Measurements from ENCODE around the gene PYROXD2.

PYROXD2 gene

GRCh38 chr10:98415731-98416119 is 743 bp upstream of the PYROXD2 start:
- no peak for DNase-seq (ENCODE audit: low read depth)

GRCh38 chr10:98414578-98414931 is 427 bp downstream of the PYROXD2 start:
- DNase-seq (ENCODE audit: low read depth), result no peak
- TF ChIP-seq CTCF (IDR thresholded peaks at IDR 0.05; ENCODE audit: insufficient read depth, low read depth, low read length, missing control alignments), result no peak
- peak overlapping the region; percentile 5; the same call in 1 of the 2 replicates for H3K4me3 ChIP-seq (ENCODE audit: low read depth, low read length)

More at GRCh38 chr10:98415731-98416119, 743 bp upstream of the PYROXD2 start:
- no peak for TF ChIP-seq CTCF (IDR thresholded peaks at IDR 0.05; ENCODE audit: insufficient read depth, low read depth, low read length, missing control alignments)
- H3K4me3 ChIP-seq (ENCODE audit: low read depth, low read length), result no peak overlapping the region

- H3K4me3 ChIP-seq (ENCODE audit: low read depth, low read length), result no peak overlapping the region
- no peak for TF ChIP-seq CTCF (IDR thresholded peaks at IDR 0.05; ENCODE audit: insufficient read depth, low read depth, low read length, missing control alignments)
- DNase-seq (ENCODE audit: low read depth), result no peak
Observed at GRCh38 chr10:98411768-98412167, 3.2 kb downstream of the PYROXD2 start.

- H3K4me3 ChIP-seq (ENCODE audit: low read depth, low read length), result no peak overlapping the region
- no peak for DNase-seq (ENCODE audit: low read depth)
- TF ChIP-seq CTCF (IDR thresholded peaks at IDR 0.05; ENCODE audit: insufficient read depth, low read depth, low read length, missing control alignments), result no peak
Observed at GRCh38 chr10:98411166-98411565, 3.8 kb downstream of the PYROXD2 start.

GRCh38 chr10:98410759-98411158 is 4.2 kb downstream of the PYROXD2 start:
- no peak for TF ChIP-seq CTCF (IDR thresholded peaks at IDR 0.05; ENCODE audit: insufficient read depth, low read depth, low read length, missing control alignments)
- no peak overlapping the region for H3K4me3 ChIP-seq (ENCODE audit: low read depth, low read length)
- no peak for DNase-seq (ENCODE audit: low read depth)

- TF ChIP-seq CTCF (IDR thresholded peaks at IDR 0.05; ENCODE audit: insufficient read depth, low read depth, low read length, missing control alignments), result no peak
- no peak overlapping the region for H3K4me3 ChIP-seq (ENCODE audit: low read depth, low read length)
- no peak for DNase-seq (ENCODE audit: low read depth)
Observed at GRCh38 chr10:98410135-98410743, 4.7 kb downstream of the PYROXD2 start.

GRCh38 chr10:98408799-98409198 is 6.2 kb downstream of the PYROXD2 start:
- H3K4me3 ChIP-seq (ENCODE audit: low read depth, low read length), result no peak overlapping the region
- DNase-seq (ENCODE audit: low read depth), result peak; percentile 35
- no peak for TF ChIP-seq CTCF (IDR thresholded peaks at IDR 0.05; ENCODE audit: insufficient read depth, low read depth, low read length, missing control alignments)

Measured in GM12865 (cell line).